Breast epithelium (tissue), 3 donors: ENCODE measurements around the gene B3GALT6.

Source experiments
- POLR2AphosphoS5 ChIP-seq, 3 donors: sonication (generic); formaldehyde crosslinking; IDR thresholded peaks; one replicate each; pipeline ENCODE4 v1.6.1; 2017; ENCODE audit warnings: antibody characterized with exemption in 3 of 3
- TF ChIP-seq, protein P1 (sequence below), 3 donors: fragments of 450-650 bp; IDR thresholded peaks; one replicate each; pipeline ENCODE4 v1.5.1; 2016 to 2017; ENCODE audit warnings: antibody characterized with exemption in 3 of 3, mild to moderate bottlenecking in 3 of 3, moderate library complexity in 3 of 3

DNA sequence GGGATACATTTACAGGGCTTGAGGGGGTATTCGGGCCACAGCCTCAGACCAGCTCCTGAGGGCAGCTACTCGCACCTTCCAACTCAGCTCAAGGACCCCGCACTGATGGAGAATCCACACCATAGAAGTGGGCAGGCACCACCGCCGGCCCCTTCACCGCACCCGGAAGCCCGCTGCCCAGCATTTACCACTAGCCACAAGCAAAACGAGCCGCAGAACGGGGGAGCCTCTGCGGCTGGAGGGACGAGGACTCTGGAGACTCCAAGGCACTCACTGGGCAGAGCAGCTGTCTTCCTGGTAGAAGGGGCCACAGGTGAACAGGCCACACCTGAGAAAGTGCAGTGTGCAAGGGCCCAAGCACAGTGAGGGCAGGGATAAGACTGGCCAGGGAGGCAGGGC lies 36.2 kb downstream of the B3GALT6 start:
- TF ChIP-seq, protein P1, sequence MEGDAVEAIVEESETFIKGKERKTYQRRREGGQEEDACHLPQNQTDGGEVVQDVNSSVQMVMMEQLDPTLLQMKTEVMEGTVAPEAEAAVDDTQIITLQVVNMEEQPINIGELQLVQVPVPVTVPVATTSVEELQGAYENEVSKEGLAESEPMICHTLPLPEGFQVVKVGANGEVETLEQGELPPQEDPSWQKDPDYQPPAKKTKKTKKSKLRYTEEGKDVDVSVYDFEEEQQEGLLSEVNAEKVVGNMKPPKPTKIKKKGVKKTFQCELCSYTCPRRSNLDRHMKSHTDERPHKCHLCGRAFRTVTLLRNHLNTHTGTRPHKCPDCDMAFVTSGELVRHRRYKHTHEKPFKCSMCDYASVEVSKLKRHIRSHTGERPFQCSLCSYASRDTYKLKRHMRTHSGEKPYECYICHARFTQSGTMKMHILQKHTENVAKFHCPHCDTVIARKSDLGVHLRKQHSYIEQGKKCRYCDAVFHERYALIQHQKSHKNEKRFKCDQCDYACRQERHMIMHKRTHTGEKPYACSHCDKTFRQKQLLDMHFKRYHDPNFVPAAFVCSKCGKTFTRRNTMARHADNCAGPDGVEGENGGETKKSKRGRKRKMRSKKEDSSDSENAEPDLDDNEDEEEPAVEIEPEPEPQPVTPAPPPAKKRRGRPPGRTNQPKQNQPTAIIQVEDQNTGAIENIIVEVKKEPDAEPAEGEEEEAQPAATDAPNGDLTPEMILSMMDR (IDR thresholded peaks at IDR 0.05) = no peak
- no peak for TF ChIP-seq POLR2AphosphoS5 (IDR thresholded peaks at IDR 0.05)
